ENCODE data around the gene DRC7. TPM values are rescaled to one million over a fixed set of nuclear protein-coding genes. Genes with fewer than 3 reads are reported as not detected.

The DRC7 gene
- total and polyA plus RNA-seq, 8 donors, result 0.28 to 2.4 (median 0.76) TPM

DNA sequence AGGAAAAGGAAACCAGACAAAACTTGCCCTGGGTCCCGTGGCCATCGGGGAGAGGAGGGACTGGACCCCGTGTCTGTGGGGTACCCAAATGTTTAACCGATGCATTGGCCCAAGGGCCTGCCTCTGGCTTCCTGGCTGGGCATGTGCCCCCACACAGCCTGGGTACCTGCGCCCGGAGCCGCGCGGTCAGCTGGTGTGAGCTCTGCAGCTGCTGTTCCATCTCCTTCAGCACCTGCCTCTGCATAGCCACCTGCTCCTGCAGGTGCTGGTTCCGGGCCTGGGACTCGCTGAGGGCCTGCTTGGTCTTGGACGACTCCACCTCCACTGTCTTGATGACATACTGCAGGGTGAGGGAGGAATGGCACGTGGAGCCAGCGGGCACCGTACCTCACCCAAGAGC lies 75.8 kb downstream of the DRC7 start:
- no peaks in the 10 kb centered on the region for H3K9me3 ChIP-seq
- H3K4me1 ChIP-seq, result peaks cover 17 to 26% (median 17%) of the 10 kb centered on the region in 3 donors
- no peak overlapping the region for H3K27ac ChIP-seq
- H3K4me3 ChIP-seq, result no peak overlapping the region
- WGBS, 2 donors, result 88 to 92% methylated on average over 15 of the region's 15 CpGs
- H3K27me3 ChIP-seq, result no peaks in the 10 kb centered on the region
- H3K36me3 ChIP-seq, result peaks cover 2 to 39% (median 29%) of the 10 kb centered on the region in 3 donors
- FAIRE-seq (no peak), DNase-seq (peak in 1 of 6 donors; percentile 54), ATAC-seq (no peak)
- TF ChIP-seq, protein P1, sequence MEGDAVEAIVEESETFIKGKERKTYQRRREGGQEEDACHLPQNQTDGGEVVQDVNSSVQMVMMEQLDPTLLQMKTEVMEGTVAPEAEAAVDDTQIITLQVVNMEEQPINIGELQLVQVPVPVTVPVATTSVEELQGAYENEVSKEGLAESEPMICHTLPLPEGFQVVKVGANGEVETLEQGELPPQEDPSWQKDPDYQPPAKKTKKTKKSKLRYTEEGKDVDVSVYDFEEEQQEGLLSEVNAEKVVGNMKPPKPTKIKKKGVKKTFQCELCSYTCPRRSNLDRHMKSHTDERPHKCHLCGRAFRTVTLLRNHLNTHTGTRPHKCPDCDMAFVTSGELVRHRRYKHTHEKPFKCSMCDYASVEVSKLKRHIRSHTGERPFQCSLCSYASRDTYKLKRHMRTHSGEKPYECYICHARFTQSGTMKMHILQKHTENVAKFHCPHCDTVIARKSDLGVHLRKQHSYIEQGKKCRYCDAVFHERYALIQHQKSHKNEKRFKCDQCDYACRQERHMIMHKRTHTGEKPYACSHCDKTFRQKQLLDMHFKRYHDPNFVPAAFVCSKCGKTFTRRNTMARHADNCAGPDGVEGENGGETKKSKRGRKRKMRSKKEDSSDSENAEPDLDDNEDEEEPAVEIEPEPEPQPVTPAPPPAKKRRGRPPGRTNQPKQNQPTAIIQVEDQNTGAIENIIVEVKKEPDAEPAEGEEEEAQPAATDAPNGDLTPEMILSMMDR (IDR thresholded peaks at IDR 0.05), result no peak
- intact Hi-C loops (cut with DNase I), result no loop called here

DNA sequence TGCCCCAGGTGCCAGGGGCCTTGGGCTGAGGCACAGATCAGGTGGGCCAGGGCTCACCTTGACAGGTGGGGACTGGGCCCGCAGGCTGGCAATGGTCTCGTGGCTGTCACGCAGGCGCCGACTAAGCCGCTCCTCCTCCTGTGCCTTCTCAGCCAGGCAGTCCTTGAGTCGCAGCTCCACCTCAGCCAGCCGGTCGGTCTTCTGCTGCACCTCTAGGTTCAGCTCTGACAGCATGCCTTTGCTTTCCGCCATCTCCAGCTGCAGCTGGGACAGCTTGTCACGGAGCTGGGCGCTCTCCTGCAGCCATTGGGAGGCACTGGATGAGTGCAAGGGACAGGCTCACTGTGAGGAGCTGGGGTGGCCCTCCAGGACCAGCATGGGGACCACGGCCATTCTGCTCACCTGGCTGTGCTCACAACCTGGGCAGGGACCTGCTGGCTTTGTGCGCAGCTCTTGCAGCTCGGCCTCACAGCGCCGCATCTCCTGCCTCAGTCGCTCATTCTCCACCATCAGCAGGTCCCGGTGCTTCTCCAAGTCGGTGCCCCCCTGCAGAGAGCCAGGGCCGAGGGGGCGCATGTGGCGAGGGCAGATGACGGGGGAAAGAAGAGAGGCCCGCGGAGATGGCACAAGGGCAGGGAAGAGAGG lies 76.7 kb downstream of the DRC7 start:
- intact Hi-C loops (cut with DNase I), result no loop called here
- H3K27me3 ChIP-seq, result no peaks in the 10 kb centered on the region
- TF ChIP-seq, protein P1 (IDR thresholded peaks at IDR 0.05), result no peak
- no peak overlapping the region for H3K27ac ChIP-seq
- no peaks in the 10 kb centered on the region for H3K9me3 ChIP-seq
- H3K4me3 ChIP-seq, result no peak overlapping the region
- FAIRE-seq, result no peak
- H3K4me1 ChIP-seq, result peaks cover 17 to 26% (median 17%) of the 10 kb centered on the region in 3 donors
- no peak for ATAC-seq
- WGBS, 2 donors, result 78 to 90% methylated on average over 26 of the region's 26 CpGs
- H3K36me3 ChIP-seq, result peaks cover 2 to 39% (median 27%) of the 10 kb centered on the region in 3 donors
- DNase-seq, result peak in 1 of 6 donors; percentile 68

DNA sequence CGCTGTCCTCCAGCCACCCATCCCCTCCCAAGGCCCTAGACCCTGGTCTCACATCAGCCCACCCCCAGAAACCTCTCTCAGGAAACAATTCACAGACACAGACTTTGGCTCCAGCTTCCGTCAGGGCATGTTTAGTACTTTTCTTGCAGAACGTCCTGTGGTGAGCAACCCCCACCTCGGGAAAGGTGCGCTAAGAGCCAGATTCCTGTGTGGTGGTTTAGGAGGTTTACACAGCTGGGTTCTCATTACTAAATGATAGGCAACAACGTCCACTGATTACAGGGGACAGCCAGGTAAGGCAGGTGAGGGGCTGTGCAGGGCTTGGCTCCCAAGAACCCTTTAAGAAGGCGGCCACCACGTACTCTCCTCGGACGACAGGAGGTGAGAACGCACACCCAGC lies 78.4 kb downstream of the DRC7 start:
- H3K4me1 ChIP-seq, result peaks cover 17 to 26% (median 17%) of the 10 kb centered on the region in 3 donors
- no peak overlapping the region for H3K4me3 ChIP-seq
- WGBS, 2 donors, result 40% methylated on average over 11 of the region's 11 CpGs
- no peak for FAIRE-seq
- no peaks in the 10 kb centered on the region for H3K27me3 ChIP-seq
- peaks cover 2 to 30% (median 13%) of the 10 kb centered on the region in 3 donors for H3K36me3 ChIP-seq
- H3K27ac ChIP-seq, result peak overlapping the region in 3 of 4 donors; percentile 15 to 42 (median 32)
- peak in 3 of 6 donors; percentile 25 to 69 (median 50) for DNase-seq
- TF ChIP-seq, protein P1 (IDR thresholded peaks at IDR 0.05), result no peak
- no peaks in the 10 kb centered on the region for H3K9me3 ChIP-seq
- intact Hi-C loops (cut with DNase I), result no loop called here
- peak; percentile 52 to 61 (median 55) for ATAC-seq

DNA sequence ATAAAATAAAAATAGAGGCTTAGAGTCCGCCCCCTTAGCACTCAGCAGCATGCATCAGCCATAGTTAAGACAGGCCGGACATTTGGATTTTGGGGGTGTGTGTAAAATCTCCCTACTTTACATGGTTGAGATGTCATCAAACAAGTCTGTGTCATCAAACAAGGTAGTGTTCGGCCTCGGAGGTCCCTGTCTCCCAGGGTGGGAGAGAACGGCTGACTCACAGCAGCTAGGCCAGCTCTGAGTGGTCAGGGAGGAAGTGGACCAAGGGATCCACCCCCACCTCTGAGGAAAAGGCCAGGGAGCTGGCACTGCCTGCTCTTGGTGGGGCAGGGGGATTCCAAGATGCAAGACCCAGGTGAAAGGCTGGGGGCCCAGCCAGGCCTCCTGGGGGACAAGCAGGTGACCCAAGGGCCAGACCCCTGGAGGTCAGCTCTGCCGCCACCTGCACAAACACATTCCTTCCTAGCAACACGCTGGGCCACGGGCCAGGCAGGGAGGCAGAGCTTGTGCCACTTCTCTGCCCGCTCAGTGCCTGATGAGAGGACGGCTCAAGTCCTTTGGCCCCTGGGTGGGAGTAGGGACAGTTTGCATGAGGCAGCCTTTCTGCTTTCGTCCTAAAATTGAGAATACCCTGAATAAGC lies 79.2 kb downstream of the DRC7 start:
- FAIRE-seq, result no peak
- DNase-seq, result peak; percentile 62 to 91 (median 78)
- H3K27me3 ChIP-seq, result no peaks in the 10 kb centered on the region
- peaks cover 17 to 26% (median 17%) of the 10 kb centered on the region in 3 donors for H3K4me1 ChIP-seq
- no peak overlapping the region for H3K4me3 ChIP-seq
- TF ChIP-seq, protein P1 (IDR thresholded peaks at IDR 0.05), result no peak
- H3K36me3 ChIP-seq, result peaks cover 2 to 26% (median 11%) of the 10 kb centered on the region in 3 donors
- H3K9me3 ChIP-seq, result no peaks in the 10 kb centered on the region
- intact Hi-C loops (cut with DNase I), result no loop called here
- H3K27ac ChIP-seq, result peak overlapping the region; percentile 15 to 66 (median 37)
- 24% methylated on average over 11 of the region's 11 CpGs for WGBS, 2 donors
- ATAC-seq, result peak; percentile 68 to 90 (median 79)

Data from pancreas (tissue), 10 donors.